ENCODE data around the gene FBXL17. TPM values are rescaled to one million over a fixed set of nuclear protein-coding genes. Genes with fewer than 3 reads are reported as not detected.
A peak's percentile ranks its signal among the peaks of the same experiment; 100 is the strongest.

The FBXL17 gene
- total RNA-seq, 1 experiment from 2014 or later, result 11.6 TPM

DNA sequence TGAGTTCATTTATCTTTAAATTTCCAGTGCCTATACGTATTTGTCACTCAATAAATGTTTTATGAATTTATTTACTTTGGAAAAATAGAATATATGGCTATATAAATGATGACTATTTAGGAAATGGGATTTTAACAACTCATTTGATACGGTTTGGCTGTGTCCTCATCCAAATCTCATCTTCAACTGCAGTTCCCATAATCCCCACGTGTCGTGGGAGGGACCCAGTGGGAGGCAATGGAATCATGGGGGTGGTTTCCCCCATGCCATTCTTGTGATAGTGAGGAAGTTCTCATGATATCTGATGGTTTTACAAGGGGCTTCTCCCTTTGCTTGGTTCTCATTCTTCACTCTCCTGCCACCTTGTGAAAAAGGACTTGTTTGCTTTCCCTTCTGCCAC lies 523.6 kb downstream of the FBXL17 start:
- Mint-ChIP-seq H3K27ac (ENCODE audit: unreplicated experiment) (no peak overlapping the region), H3K9me3 (ENCODE audit: unreplicated experiment) (no peaks in the 10 kb centered on the region), H3K27me3 (ENCODE audit: insufficient read depth, unreplicated experiment) (no peaks in the 10 kb centered on the region), H3K4me3 (ENCODE audit: unreplicated experiment) (no peak overlapping the region), H3K4me1 (ENCODE audit: low read depth, unreplicated experiment) (no peaks in the 10 kb centered on the region), H3K36me3 (ENCODE audit: insufficient read depth, unreplicated experiment) (no peaks in the 10 kb centered on the region)
- no peak for DNase-seq
- Histone ChIP-seq H3K36me3 (ENCODE audit: control insufficient read depth, insufficient read depth, low read length) (no peaks in the 10 kb centered on the region), H3K4me1 (no peaks in the 10 kb centered on the region), H3K4me3 (ENCODE audit: low read depth, low read length) (no peak overlapping the region), H3K9me3 (no peaks in the 10 kb centered on the region), H3K27me3 (replicated peaks; ENCODE audit: control insufficient read depth, insufficient read depth, low read length) (no peaks in the 10 kb centered on the region)
- ChIA-PET CTCF (no interaction called here), POLR2A (no interaction called here)
- TF ChIP-seq, protein P1, sequence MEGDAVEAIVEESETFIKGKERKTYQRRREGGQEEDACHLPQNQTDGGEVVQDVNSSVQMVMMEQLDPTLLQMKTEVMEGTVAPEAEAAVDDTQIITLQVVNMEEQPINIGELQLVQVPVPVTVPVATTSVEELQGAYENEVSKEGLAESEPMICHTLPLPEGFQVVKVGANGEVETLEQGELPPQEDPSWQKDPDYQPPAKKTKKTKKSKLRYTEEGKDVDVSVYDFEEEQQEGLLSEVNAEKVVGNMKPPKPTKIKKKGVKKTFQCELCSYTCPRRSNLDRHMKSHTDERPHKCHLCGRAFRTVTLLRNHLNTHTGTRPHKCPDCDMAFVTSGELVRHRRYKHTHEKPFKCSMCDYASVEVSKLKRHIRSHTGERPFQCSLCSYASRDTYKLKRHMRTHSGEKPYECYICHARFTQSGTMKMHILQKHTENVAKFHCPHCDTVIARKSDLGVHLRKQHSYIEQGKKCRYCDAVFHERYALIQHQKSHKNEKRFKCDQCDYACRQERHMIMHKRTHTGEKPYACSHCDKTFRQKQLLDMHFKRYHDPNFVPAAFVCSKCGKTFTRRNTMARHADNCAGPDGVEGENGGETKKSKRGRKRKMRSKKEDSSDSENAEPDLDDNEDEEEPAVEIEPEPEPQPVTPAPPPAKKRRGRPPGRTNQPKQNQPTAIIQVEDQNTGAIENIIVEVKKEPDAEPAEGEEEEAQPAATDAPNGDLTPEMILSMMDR (IDR thresholded peaks at IDR 0.05; ENCODE audit: insufficient read depth in 1 of 2, low read depth in 1 of 2, low read length in 1 of 2, severe bottlenecking in 1 of 2, unreplicated experiment in 1 of 2), result no peak
- BruUV-seq (replicated peaks), result no TSS peak
- intact Hi-C loops (cut with micrococcal nuclease; ENCODE audit: unreplicated experiment), result no loop called here

DNA sequence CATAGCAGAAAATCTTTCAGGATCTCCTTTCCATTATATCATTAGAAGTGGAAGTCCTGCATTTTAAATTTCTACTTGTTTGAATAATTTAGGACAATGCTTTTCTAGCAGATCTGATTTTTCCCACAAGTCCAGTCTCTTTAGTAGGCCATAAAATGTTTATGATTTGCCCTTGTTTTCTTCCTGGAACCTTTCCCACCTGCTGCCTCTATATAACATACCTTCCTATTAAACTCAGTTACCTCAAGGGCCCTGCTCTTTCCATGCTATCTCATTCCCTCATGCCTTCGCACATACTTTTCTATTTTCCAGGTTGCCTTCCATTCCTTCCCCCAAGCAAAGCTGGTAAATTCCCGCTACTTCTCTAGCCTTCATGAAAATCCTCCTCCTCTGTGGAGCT lies 524.1 kb downstream of the FBXL17 start:
- no TSS peak for BruUV-seq (replicated peaks)
- CTCF ChIA-PET, result no interaction called here

GRCh38 chr5:107855171-107855570 lies 526.7 kb downstream of the FBXL17 start:
- peaks cover 6% of the 10 kb centered on the region for H3K27me3 Mint-ChIP-seq (ENCODE audit: insufficient read depth, unreplicated experiment)
- H3K4me3 Mint-ChIP-seq (ENCODE audit: unreplicated experiment), result no peak overlapping the region
- no peak for DNase-seq
- H3K36me3 Mint-ChIP-seq (ENCODE audit: insufficient read depth, unreplicated experiment), result no peaks in the 10 kb centered on the region
- H3K4me3 ChIP-seq (ENCODE audit: low read depth, low read length), result no peak overlapping the region
- no peaks in the 10 kb centered on the region for H3K36me3 ChIP-seq (ENCODE audit: control insufficient read depth, insufficient read depth, low read length)
- intact Hi-C loops (cut with micrococcal nuclease; ENCODE audit: unreplicated experiment), result no loop called here
- BruUV-seq (replicated peaks), result no TSS peak
- POLR2A ChIA-PET, result no interaction called here
- no peaks in the 10 kb centered on the region for H3K27me3 ChIP-seq (replicated peaks; ENCODE audit: control insufficient read depth, insufficient read depth, low read length)
- no peak overlapping the region for H3K27ac Mint-ChIP-seq (ENCODE audit: unreplicated experiment)
- H3K9me3 ChIP-seq, result no peaks in the 10 kb centered on the region
- no peaks in the 10 kb centered on the region for H3K4me1 Mint-ChIP-seq (ENCODE audit: low read depth, unreplicated experiment)
- H3K4me1 ChIP-seq, result no peaks in the 10 kb centered on the region
- TF ChIP-seq, protein P1 (IDR thresholded peaks at IDR 0.05; ENCODE audit: insufficient read depth in 1 of 2, low read depth in 1 of 2, low read length in 1 of 2, severe bottlenecking in 1 of 2, unreplicated experiment in 1 of 2), result peak in 1 of 2 experiments; percentile 22
- no peaks in the 10 kb centered on the region for H3K9me3 Mint-ChIP-seq (ENCODE audit: unreplicated experiment)
- CTCF ChIA-PET, result no interaction called here

More for the DNA sequence above, 524.1 kb downstream of the FBXL17 start:
- no peaks in the 10 kb centered on the region for H3K9me3 ChIP-seq
- Mint-ChIP-seq H3K9me3 (ENCODE audit: unreplicated experiment) (no peaks in the 10 kb centered on the region), H3K27ac (ENCODE audit: unreplicated experiment) (no peak overlapping the region), H3K27me3 (ENCODE audit: insufficient read depth, unreplicated experiment) (no peaks in the 10 kb centered on the region), H3K4me1 (ENCODE audit: low read depth, unreplicated experiment) (no peaks in the 10 kb centered on the region), H3K36me3 (ENCODE audit: insufficient read depth, unreplicated experiment) (no peaks in the 10 kb centered on the region), H3K4me3 (ENCODE audit: unreplicated experiment) (no peak overlapping the region)
- no peaks in the 10 kb centered on the region for H3K4me1 ChIP-seq
- POLR2A ChIA-PET, result no interaction called here
- no peaks in the 10 kb centered on the region for H3K36me3 ChIP-seq (ENCODE audit: control insufficient read depth, insufficient read depth, low read length)
- H3K4me3 ChIP-seq (ENCODE audit: low read depth, low read length), result no peak overlapping the region
- no peaks in the 10 kb centered on the region for H3K27me3 ChIP-seq (replicated peaks; ENCODE audit: control insufficient read depth, insufficient read depth, low read length)
- TF ChIP-seq, protein P1 (IDR thresholded peaks at IDR 0.05; ENCODE audit: insufficient read depth in 1 of 2, low read depth in 1 of 2, low read length in 1 of 2, severe bottlenecking in 1 of 2, unreplicated experiment in 1 of 2), result no peak
- no peak for DNase-seq
- intact Hi-C loops (cut with micrococcal nuclease; ENCODE audit: unreplicated experiment), result no loop called here

Data from Caco-2 (cell line).